ENCODE data around the gene PCK1. TPM values are rescaled to one million over a fixed set of nuclear protein-coding genes. Genes with fewer than 3 reads are reported as not detected.

The PCK1 gene
- total RNA-seq, 1 donor from 2014 or later: not detected

DNA sequence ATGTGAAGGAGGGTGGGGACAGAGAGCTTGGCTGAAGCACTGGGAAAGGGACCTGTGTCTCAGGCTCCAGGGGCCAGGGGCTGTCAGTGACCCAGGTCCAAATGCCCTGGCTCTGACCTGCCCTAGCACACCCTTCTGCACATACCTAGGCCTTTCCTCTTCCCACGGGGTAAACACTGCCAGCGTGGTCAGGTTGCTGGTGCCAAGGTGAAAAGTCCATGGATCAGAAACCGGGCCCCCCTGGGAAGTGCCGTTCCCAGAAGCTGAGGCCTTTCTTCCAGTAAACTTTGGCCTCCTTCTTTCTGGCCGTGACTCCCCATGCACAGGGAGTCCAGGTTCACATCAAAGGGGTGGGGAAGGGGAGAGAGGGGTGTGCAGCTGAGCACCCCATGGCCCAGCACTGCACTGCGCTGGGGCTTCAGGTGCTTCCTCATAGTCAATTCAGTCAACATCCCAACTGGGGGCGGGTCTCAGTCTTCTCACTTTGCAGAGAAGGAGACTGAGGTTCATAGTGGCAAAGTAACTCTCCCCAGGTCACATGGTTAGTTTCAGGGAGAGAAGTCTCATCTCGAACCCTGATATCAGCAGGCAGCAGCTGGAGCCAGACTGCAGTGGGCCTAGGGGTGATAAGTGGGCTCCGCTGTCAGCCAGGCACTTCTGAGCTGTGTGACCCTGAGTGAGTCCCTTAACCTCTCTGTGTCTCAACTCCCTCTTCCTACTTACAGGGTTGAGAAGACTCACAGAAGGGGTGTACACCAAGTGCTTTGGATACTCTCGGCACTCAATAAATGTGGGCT lies 17.0 kb downstream of the PCK1 start:
- no peak overlapping the region for H3K4me3 ChIP-seq
- peaks cover 39% of the 10 kb centered on the region for H3K27me3 ChIP-seq (ENCODE audit: low read depth)
- no peak for ATAC-seq
- TF ChIP-seq, protein P1, sequence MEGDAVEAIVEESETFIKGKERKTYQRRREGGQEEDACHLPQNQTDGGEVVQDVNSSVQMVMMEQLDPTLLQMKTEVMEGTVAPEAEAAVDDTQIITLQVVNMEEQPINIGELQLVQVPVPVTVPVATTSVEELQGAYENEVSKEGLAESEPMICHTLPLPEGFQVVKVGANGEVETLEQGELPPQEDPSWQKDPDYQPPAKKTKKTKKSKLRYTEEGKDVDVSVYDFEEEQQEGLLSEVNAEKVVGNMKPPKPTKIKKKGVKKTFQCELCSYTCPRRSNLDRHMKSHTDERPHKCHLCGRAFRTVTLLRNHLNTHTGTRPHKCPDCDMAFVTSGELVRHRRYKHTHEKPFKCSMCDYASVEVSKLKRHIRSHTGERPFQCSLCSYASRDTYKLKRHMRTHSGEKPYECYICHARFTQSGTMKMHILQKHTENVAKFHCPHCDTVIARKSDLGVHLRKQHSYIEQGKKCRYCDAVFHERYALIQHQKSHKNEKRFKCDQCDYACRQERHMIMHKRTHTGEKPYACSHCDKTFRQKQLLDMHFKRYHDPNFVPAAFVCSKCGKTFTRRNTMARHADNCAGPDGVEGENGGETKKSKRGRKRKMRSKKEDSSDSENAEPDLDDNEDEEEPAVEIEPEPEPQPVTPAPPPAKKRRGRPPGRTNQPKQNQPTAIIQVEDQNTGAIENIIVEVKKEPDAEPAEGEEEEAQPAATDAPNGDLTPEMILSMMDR (IDR thresholded peaks at IDR 0.05): no peak
- H3K36me3 ChIP-seq: no peaks in the 10 kb centered on the region
- H3K9me3 ChIP-seq: no peaks in the 10 kb centered on the region
- DNase-seq: no peak
- intact Hi-C loops (cut with DNase I): no loop called here
- peaks cover 35% of the 10 kb centered on the region for H3K4me1 ChIP-seq
- H3K27ac ChIP-seq: no peak overlapping the region

DNA sequence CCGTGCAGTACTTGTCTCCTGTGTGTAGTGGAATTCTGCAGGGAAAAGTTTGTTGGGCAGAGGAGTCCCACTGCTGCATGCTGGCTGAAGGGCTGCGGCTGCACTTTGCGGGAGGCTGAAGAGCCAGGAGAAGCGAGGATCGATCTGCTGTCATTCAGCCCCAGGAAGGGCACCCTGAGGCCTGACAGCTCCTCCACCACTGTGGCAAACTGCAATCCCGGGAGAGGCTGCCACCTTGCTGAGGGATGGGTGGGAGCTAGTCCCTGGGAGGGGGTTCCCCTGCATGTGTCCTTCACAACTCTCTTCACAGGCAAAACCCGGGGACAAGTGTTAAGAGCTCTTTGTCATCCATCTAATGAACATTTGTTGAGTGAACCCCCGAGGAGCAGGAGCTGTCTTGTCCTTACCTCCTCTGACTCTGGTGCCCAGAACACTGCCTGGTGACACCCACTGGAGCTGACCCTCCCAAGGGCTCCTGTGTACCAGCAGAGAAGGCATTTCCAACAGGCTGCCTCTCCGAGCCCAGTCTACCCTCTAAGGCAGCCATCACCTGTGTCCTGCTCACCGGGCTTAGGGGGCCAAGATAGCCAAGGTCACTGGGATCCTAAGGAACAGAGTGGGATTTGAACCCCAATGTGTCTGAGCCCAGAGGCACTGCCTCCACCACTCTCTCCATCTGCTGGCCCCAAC lies 17.7 kb downstream of the PCK1 start:
- Histone ChIP-seq H3K9me3 (no peaks in the 10 kb centered on the region), H3K4me3 (no peak overlapping the region), H3K27ac (no peak overlapping the region), H3K36me3 (no peaks in the 10 kb centered on the region), H3K27me3 (ENCODE audit: low read depth) (peaks cover 39% of the 10 kb centered on the region), H3K4me1 (peaks cover 36% of the 10 kb centered on the region)
- ATAC-seq (no peak), DNase-seq (no peak)
- TF ChIP-seq, protein P1 (IDR thresholded peaks at IDR 0.05): no peak
- intact Hi-C loops (cut with DNase I): no loop called here

DNA sequence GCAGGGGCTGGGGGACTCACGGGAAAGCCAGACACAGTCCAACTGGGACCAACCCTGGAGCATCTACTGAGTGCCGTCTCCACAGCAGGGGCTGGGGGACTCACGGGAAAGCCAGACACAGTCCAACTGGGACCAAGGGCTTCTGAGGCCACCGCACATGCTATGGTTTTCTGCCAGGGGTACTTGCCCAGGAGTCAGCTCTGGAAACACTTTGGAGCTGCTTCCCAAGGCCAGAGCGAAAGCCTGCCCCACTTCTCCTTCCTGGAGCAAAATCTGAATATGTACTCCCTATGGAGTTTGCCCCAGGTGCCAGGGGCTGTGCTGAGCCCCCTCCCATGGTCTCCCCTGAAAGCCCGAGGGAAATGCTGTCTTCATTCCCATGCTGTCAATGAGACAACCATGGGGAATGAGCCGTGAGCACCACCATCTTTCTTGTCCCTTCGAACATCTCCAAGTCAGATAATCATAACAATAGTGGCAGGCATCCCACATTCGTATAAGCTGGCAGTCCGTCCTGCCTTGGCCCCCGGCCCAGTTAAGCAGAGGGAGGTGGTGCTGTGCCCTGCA lies 18.5 kb downstream of the PCK1 start:
- Histone ChIP-seq H3K36me3 (no peaks in the 10 kb centered on the region), H3K27me3 (ENCODE audit: low read depth) (peaks cover 39% of the 10 kb centered on the region), H3K9me3 (no peaks in the 10 kb centered on the region), H3K4me3 (no peak overlapping the region), H3K27ac (no peak overlapping the region), H3K4me1 (peaks cover 36% of the 10 kb centered on the region)
- DNase-seq (no peak), ATAC-seq (no peak)
- intact Hi-C loops (cut with DNase I): no loop called here
- TF ChIP-seq, protein P1 (IDR thresholded peaks at IDR 0.05): no peak

DNA sequence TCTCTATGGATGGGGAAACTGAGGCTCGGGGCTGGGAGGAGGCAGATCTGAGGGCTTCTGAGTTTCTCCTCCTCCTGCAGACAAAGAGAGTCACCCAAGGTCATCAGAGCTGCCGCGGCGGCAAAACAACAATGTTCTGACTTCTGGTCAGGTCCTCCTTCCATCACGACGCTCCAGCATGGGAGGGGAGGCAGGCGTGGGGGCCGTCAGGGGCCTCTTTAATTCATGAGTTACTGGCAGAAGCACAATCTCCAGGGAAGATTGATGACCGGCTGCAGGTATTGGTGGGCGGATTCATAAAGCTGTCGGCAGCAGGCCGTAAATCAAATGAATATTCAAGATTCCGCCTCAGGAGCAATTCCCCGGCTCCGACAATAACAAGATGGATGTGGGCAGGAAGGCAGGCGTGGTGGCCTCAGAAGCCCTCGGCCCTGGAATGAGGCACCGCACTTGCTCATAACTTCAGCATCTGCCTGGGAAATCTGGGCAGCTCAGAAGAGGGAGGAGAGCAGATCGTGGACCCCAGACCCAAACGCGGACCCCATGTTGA lies 19.1 kb downstream of the PCK1 start:
- Histone ChIP-seq H3K27ac (no peak overlapping the region), H3K9me3 (no peaks in the 10 kb centered on the region), H3K4me1 (peaks cover 36% of the 10 kb centered on the region), H3K36me3 (no peaks in the 10 kb centered on the region), H3K4me3 (no peak overlapping the region), H3K27me3 (ENCODE audit: low read depth) (peaks cover 39% of the 10 kb centered on the region)
- intact Hi-C loops (cut with DNase I): no loop called here
- TF ChIP-seq, protein P1 (IDR thresholded peaks at IDR 0.05): no peak
- DNase-seq: no peak
- ATAC-seq: no peak

DNA sequence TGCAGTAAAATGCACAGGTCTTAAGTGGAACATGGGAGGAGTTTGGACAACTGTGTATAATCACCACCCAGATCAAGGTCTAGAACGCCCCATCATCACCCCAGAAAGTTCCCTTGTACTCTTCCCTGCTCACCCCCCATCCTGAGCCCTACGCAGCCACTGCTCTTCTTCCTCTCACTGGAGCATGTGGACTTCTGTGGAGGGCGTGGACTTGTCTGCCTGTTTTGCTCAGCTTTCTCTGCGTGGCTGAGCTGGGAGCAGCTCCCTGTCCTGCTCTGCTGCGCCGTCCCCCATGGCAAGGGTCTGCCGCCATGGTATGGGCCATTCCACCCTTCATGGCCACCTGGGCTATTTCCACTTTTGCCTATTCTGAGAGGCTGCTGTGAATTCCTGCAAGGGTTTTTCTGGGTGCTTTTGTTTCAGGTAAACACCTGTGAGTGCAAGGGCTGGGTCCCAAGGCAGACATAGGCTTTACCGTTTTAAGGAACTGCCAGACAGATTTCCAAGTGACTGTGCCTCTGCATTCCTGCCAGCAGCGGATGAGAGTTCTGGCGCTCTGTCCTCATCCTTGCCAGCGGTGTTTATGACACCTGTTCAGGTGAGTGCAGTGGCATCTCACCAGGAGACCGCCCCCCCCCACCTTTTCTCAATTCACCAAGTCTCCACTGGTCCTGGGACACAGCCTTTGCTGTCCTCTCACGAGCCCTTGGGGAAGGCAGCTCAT lies 19.7 kb downstream of the PCK1 start:
- no peak overlapping the region for H3K4me3 ChIP-seq
- H3K4me1 ChIP-seq: peaks cover 36% of the 10 kb centered on the region
- ATAC-seq (no peak), DNase-seq (no peak)
- H3K27me3 ChIP-seq (ENCODE audit: low read depth): peaks cover 45% of the 10 kb centered on the region
- H3K36me3 ChIP-seq: no peaks in the 10 kb centered on the region
- intact Hi-C loops (cut with DNase I): no loop called here
- H3K27ac ChIP-seq: no peak overlapping the region
- no peaks in the 10 kb centered on the region for H3K9me3 ChIP-seq
- TF ChIP-seq, protein P1 (IDR thresholded peaks at IDR 0.05): no peak

Data from lower lobe of right lung (tissue), 2 donors.